ENCODE measurements around the gene SLC25A22. TPM values are rescaled to one million over a fixed set of nuclear protein-coding genes. Genes with fewer than 3 reads are reported as not detected.

SLC25A22 gene
- total RNA-seq, 1 experiment from 2014 or later: 11.1 TPM

DNA sequence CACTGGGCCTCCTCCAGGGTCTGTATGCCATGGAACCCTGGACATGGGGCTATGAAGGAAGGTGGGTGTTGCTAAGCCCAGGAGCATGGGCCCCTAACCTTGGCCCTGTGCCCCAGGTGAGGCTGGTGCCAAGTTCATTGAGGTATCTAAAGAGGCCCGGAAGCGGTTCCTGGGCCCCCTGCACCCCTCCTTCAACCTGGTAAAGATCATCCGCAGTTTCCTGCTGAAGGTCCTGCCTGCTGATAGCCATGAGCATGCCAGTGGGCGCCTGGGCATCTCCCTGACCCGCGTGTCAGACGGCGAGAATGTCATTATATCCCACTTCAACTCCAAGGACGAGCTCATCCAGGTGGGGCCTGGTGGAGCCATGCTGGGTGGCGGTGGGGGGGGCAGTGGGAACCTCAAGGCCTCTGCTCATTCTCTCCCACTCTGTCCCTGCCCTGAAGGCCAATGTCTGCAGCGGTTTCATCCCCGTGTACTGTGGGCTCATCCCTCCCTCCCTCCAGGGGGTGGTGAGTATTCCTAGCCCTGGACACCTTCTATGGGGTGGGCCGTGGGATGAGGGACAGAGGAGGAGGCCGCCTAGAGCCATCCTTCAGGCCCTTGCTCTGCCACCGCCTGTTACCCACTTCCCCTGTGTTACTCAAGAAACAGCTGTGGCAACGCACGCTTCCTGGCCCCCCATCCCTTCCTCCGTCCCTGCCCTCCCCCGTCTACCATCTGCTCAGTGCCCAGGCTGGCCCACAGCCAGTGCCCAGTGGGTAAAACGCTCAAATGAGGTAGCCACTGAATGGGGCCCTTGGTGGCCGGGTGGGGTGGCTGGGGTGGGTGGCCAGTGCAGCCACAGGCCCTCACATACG is 23.7 kb upstream of the SLC25A22 start:
- H3K4me1 ChIP-seq (replicated peaks): peaks cover 22% of the 10 kb centered on the region
- no peaks in the 10 kb centered on the region for H3K36me3 ChIP-seq
- no peak for DNase-seq (ENCODE audit: low read depth in 1 of 2, low spot score in 2 of 2)
- H3K27ac ChIP-seq: no peak overlapping the region
- H3K4me3 ChIP-seq: no peak overlapping the region
- no peaks in the 10 kb centered on the region for H3K9me3 ChIP-seq (replicated peaks)
- H3K27me3 ChIP-seq (replicated peaks): no peaks in the 10 kb centered on the region

DNA sequence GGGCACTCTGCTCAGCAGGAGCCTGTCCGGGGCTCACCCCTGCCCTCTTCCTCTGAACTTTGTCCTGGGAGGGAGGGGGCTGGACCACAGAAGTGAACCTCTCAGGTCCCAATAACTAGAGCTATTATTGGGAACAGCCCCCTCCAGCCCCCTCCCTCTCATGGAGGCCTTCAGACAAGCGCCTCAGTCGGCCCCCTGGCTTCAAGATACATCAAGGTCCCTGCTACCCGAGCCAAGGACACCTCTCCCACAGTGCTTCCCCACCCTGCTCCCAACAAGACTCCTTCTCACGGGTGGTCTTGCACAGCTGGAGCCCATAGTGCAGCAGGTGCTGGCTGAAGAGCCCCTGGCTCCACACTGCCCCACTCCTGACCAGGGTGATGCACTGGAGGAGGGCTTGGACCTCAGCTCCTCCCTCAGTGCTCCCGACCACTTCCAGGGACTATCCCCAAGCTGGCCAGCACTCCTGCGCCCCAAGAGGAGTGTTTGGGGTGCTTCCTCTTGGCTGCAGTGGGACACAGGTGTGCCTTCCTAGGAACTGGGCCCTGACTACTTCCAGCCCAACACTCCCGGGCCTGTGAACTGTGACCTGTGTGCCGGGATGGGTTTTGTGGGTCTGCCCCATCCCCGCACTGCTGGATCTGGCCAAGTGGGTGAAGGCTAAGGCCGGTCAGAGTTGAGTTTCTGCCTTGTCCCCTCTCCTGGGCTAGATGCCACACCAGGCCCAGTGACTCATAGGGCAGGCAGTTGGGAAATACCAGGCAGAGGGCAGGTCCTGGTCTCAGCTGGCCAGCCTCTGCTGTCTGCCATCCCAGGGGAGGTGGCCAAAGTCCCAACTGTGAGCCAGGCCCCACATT is 22.8 kb upstream of the SLC25A22 start:
- DNase-seq (ENCODE audit: low read depth in 1 of 2, low spot score in 2 of 2): no peak

DNA sequence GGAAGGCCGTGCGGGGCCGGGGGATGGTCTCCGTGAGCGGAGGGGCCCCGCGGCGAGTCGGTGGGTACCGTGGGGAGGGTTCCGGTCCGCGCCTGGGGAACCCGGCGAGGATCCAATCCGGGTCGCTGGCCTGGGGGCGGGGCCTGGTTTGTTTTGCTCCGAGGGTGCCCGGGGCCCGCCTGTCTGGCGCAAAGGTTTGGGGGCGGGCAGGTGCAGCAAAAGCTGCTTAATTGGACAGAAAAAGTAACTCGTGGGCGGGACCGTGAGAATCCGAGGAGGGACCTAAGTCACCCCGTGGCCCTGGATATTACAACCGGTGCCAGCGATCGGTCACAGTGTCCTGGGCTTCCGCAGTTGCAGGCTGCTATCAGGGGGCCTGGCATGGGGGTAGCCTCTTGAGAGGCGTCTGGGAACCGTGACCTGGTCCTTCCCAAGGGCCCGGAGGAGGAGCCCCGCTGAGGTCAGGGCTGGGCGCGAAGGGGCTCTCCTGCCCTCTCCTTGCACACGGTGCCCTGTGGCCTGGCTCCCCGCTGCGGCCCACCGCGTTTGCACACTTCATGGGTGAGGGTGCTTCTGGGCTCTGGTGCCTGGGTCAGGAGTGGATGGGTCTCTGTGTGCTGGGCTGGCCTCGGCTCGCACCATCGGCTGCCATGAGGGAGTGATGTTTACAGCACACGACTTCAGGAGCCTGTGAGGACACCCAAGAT is 22.0 kb upstream of the SLC25A22 start:
- no peak overlapping the region for H3K27ac ChIP-seq
- peak in 1 of 2 experiments; percentile 63 for DNase-seq (ENCODE audit: low read depth in 1 of 2, low spot score in 2 of 2)
- no peaks in the 10 kb centered on the region for H3K27me3 ChIP-seq (replicated peaks)
- H3K4me1 ChIP-seq (replicated peaks): peaks cover 22% of the 10 kb centered on the region
- peak overlapping the region; percentile 91 for H3K4me3 ChIP-seq
- H3K9me3 ChIP-seq (replicated peaks): no peaks in the 10 kb centered on the region
- H3K36me3 ChIP-seq: no peaks in the 10 kb centered on the region

More for the DNA sequence above, 22.8 kb upstream of the SLC25A22 start:
- Histone ChIP-seq H3K4me1 (replicated peaks) (peaks cover 22% of the 10 kb centered on the region), H3K4me3 (peak overlapping the region; percentile 91), H3K27ac (no peak overlapping the region), H3K36me3 (no peaks in the 10 kb centered on the region), H3K27me3 (replicated peaks) (no peaks in the 10 kb centered on the region), H3K9me3 (replicated peaks) (no peaks in the 10 kb centered on the region)

DNA sequence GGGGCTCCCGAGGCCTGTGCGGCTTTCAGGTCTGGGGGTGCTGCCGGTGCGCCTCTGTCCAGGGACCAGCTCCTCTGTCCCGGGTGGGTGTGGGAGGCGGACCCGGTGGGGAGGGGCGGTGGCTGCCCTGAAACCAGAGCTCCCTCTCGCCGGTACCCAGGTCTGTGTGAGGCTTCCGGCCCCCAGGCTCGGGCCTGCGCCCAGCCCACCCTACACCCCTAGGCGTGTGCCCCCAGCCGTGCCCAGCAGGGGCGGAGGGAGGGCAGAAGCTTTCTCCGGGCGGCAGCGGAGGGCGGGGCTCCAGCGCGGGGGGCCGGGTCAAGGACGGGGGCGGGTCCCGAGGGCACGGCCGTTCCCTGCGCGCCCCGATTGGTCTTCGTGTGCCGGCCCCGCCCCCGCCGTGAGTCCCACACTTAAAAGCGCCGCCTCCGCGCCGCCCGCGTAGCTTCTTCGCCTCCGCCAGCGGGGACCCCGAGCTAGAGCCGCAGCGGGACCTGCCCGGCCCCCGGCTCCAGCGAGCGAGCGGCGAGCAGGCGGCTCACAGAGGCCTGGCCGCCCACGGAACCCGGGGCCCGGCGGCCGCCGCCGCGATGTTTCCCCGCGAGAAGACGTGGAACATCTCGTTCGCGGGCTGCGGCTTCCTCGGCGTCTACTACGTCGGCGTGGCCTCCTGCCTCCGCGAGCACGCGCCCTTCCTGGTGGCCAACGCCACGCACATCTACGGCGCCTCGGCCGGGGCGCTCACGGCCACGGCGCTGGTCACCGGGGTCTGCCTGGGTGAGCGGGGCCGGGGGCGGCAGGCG is 21.2 kb upstream of the SLC25A22 start:
- no peaks in the 10 kb centered on the region for H3K9me3 ChIP-seq (replicated peaks)
- no peaks in the 10 kb centered on the region for H3K36me3 ChIP-seq
- peak overlapping the region; percentile 56; the same call in 1 of the 2 replicates for H3K27ac ChIP-seq
- no peaks in the 10 kb centered on the region for H3K27me3 ChIP-seq (replicated peaks)
- H3K4me1 ChIP-seq (replicated peaks): peaks cover 22% of the 10 kb centered on the region
- peak overlapping the region; percentile 91 for H3K4me3 ChIP-seq
- peak; percentile 69 to 81 for DNase-seq (ENCODE audit: low read depth in 1 of 2, low spot score in 2 of 2)

DNA sequence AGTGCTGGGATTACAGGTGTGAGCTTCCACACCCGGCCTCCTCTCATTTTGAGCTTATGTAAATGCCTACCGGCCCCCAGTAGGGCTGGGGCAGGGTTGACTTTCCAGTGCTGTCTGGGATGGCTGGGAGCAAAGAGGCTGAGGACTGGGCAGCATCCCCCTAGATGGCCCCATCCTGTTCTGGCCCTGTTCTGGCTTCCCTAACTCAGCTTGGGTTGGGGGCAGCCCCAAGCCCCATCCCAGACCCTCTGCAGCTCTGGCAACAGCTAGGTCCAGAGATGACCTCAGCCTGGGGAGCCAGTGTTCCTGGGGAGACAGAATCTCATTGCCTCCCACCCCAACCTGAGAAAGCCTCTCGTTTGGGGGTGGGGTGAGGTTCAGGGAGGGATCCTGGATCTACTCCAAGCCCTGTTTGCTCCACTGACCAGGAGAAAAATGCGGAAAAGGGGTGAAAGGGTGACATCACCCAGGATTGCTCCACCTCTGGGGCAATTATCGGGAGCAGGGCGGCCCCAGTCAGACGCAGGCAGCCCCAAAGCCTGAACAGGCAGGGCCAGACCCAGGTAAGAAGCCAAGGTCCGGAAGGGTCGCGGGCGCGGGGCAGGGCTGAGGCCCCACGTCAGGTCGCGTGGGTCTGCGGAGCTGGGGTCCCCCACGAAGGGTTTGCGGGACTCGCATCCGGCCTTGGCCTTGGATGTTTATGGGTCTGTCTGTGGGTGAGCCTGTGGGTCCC is 20.5 kb upstream of the SLC25A22 start, which contains the start of gene PNPLA2:
PNPLA2 (plus strand) TSS at position 519 of the 733 bp plus-strand sequence. CDS start 805 bp downstream, outside the sequence.
- peaks cover 2% of the 10 kb centered on the region for H3K36me3 ChIP-seq
- no peak for DNase-seq (ENCODE audit: low read depth in 1 of 2, low spot score in 2 of 2)
- peak within 1 kb of the TSS; percentile 91 for H3K4me3 ChIP-seq
- peaks cover 22% of the 10 kb centered on the region for H3K4me1 ChIP-seq (replicated peaks)
- H3K27me3 ChIP-seq (replicated peaks): no peaks in the 10 kb centered on the region
- H3K9me3 ChIP-seq (replicated peaks): no peaks in the 10 kb centered on the region
- peak within 1 kb of the TSS; percentile 56; the same call in 1 of the 2 replicates for H3K27ac ChIP-seq

DNA sequence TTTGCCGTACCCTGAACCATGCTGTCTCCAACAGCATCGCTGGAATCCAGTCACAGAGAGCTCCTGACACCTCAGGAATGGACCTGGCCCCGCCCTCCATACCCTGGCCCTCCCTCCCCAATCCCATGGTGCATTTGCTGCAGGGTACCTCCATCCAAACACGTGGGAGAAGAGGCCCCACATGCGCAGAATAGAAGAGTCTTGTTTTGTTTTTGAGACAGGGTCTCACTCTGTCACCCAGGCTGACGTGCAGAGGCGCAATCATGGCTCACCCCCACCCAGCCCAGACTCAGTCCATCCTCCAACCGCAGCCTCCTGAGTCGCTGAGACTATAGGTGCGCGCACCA is 18.3 kb upstream of the SLC25A22 start:
- Histone ChIP-seq H3K4me3 (no peak overlapping the region), H3K9me3 (replicated peaks) (no peaks in the 10 kb centered on the region), H3K27ac (no peak overlapping the region), H3K36me3 (peaks cover 24% of the 10 kb centered on the region), H3K27me3 (replicated peaks) (no peaks in the 10 kb centered on the region), H3K4me1 (replicated peaks) (peaks cover 21% of the 10 kb centered on the region)
- DNase-seq (ENCODE audit: low read depth in 1 of 2, low spot score in 2 of 2): no peak

DNA sequence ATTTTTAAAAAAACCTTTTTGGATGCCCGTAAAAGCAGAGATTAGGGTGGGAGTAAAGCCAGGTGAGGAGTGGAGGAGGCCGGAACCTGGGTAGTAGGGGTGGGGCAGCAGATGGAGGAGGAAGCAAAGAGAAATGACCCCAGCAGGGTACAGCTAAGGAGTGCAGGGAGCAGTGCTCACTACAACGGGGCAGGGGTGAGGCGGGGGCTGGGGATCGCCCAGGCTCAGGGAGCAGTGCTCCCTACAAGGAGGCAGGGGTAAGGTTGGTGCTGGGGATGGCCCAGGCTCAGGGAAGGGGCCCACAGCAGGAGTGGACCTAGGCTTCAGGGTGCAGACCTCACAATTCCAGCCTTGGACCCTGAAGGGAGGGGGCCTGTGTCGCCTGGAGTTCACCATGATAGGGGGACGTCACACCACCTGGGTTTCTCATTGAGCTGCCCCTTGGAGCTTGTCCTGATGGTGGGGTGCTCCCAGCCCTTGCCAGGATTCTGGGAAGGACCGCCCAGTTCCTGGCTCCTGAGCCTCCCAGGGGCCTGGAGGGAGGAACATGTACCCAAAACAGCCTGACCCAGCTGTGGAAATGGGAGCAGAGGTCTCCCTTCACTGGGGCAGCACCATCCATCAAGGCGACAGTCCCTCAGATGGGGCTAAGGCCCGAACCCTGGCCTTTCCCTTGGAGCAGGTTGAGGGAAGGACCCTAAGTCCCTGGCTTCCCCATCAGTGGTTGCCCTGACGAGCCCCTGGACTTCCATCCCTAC is 17.8 kb upstream of the SLC25A22 start:
- Histone ChIP-seq H3K9me3 (replicated peaks) (no peaks in the 10 kb centered on the region), H3K27me3 (replicated peaks) (no peaks in the 10 kb centered on the region), H3K27ac (no peak overlapping the region), H3K4me1 (replicated peaks) (peaks cover 15% of the 10 kb centered on the region), H3K36me3 (peaks cover 29% of the 10 kb centered on the region), H3K4me3 (no peak overlapping the region)
- no peak for DNase-seq (ENCODE audit: low read depth in 1 of 2, low spot score in 2 of 2)

DNA sequence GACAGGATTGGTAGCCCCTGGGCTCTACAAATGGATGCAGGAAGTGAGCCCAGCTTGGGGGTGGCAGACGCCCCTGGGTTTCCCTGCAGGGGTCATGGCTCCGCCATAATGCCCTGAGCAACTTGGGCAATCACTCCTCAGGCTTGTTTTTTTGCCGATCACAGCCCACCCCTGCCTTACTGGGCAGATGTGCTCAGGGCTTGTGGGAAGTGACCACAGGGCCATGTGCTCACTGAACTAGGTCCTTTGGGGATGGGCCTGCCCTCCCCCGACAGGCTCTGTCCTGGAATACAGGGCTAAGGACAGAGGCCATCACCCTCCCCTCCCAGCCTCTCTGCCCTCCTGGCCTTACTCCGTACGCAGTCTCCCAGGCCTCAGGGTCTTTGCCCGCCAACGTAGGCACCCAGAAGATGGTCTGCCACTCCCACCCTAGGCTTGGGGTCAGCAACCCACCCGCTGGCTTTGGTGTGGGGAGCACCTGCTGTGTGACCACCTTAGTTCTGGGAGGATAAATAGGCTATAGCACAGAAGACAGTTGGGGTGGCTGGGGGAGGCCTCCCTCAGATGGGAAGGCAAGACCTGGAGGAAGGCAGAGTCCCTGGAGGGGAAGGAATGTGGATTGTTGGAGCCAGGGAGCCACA is 15.5 kb upstream of the SLC25A22 start:
- no peak for DNase-seq (ENCODE audit: low read depth in 1 of 2, low spot score in 2 of 2)
- H3K36me3 ChIP-seq: peaks cover 42% of the 10 kb centered on the region
- peaks cover 8% of the 10 kb centered on the region for H3K4me1 ChIP-seq (replicated peaks)
- H3K9me3 ChIP-seq (replicated peaks): no peaks in the 10 kb centered on the region
- H3K27me3 ChIP-seq (replicated peaks): no peaks in the 10 kb centered on the region
- no peak overlapping the region for H3K27ac ChIP-seq
- no peak overlapping the region for H3K4me3 ChIP-seq

DNA sequence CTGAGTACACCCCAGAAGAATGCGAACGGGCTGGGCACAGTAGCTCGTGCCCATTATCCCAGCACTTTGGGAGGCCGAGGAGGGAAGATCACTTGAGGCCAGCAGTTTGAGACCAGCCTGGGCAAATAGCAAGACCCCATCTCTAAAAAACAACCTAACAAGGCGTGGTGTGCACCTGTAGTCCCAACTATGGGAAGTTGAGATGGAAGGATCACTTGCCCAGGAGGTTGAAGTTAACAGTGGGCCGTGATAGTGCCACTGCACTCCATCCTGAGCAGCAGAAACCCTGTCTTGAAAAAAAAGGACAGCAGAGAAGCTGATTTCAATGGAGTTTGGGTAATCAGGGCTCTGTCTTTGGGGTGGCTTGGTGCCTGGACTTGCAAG is 15.0 kb upstream of the SLC25A22 start:
- Histone ChIP-seq H3K4me1 (replicated peaks) (peaks cover 11% of the 10 kb centered on the region; the same call in 1 of the 2 replicates), H3K27ac (no peak overlapping the region), H3K9me3 (replicated peaks) (no peaks in the 10 kb centered on the region), H3K36me3 (peaks cover 42% of the 10 kb centered on the region), H3K4me3 (no peak overlapping the region), H3K27me3 (replicated peaks) (no peaks in the 10 kb centered on the region)
- DNase-seq (ENCODE audit: low read depth in 1 of 2, low spot score in 2 of 2): no peak

DNA sequence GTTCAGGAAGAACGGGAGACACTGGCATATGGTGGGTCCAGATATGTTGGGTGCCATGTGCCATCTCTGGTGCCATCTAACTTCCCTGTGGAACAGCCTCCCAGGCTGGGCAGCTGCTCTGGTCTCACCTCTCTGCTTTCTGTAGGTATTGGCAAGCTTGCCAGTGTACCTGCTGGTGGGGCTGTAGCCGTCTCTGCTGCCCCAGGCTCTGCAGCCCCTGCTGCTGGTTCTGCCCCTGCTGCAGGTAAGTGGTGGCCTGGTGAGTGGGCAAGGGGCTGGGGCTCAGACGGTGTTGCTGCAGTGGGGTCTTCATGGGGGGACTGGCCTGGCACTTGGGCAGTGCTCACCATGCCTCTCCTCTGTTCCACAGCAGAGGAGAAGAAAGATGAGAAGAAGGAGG is 14.3 kb upstream of the SLC25A22 start:
- no peak for DNase-seq (ENCODE audit: low read depth in 1 of 2, low spot score in 2 of 2)
- no peak overlapping the region for H3K27ac ChIP-seq
- no peaks in the 10 kb centered on the region for H3K27me3 ChIP-seq (replicated peaks)
- peaks cover 42% of the 10 kb centered on the region for H3K36me3 ChIP-seq
- no peaks in the 10 kb centered on the region for H3K9me3 ChIP-seq (replicated peaks)
- H3K4me1 ChIP-seq (replicated peaks): peaks cover 12% of the 10 kb centered on the region; the same call in 1 of the 2 replicates
- H3K4me3 ChIP-seq: no peak overlapping the region

DNA sequence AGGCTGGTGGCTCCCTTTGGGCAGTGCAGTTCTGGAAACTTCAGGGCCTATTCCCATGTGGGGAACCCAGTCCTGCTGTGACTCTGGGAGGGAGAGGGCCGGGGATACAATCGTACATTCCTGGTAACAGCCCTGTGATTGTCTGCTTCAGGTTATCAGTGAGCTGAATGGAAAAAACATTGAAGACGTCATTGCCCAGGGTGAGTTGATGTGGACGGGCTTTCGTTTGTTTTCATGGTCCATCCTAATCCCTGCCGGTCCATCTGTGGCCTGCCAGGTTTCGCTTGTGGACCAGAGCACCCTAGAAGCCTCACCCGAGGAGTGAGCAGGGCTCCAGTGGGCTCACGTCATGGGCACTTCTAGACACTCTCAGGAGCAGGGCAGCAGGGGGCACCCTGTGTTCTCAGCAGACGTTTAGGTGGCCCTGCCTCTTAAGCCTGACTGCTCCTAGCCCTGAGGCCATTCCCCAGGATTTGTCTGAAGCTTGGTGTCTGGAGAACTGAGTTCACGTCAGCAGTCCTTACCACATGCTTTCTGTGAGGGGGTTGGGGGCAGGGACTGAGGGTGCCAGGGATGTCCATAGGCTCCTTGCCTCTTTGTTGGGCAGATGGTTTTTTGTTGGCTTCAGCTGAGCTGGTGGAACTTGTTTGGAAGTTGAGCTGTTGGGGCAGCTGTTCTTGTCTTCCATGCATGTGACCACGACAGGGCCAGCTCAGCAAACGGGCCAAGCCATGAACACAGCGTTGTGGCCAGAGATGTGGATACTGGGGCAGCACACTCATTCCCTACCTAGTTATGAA is 13.6 kb upstream of the SLC25A22 start:
- Histone ChIP-seq H3K4me3 (peak overlapping the region; percentile 88; the same call in 1 of the 2 replicates), H3K36me3 (peaks cover 42% of the 10 kb centered on the region), H3K9me3 (replicated peaks) (no peaks in the 10 kb centered on the region), H3K27ac (no peak overlapping the region), H3K27me3 (replicated peaks) (no peaks in the 10 kb centered on the region), H3K4me1 (replicated peaks) (peaks cover 12% of the 10 kb centered on the region; the same call in 1 of the 2 replicates)
- no peak for DNase-seq (ENCODE audit: low read depth in 1 of 2, low spot score in 2 of 2)
